ENCODE measurements around the gene EIPR1. TPM values are rescaled to one million over a fixed set of nuclear protein-coding genes. Genes with fewer than 3 reads are reported as not detected.

EIPR1 gene
- total and polyA plus RNA-seq, 2 donors (not counting 1 experiment from before 2014, with no cell fraction given) = 22.3 to 23.9 TPM

DNA sequence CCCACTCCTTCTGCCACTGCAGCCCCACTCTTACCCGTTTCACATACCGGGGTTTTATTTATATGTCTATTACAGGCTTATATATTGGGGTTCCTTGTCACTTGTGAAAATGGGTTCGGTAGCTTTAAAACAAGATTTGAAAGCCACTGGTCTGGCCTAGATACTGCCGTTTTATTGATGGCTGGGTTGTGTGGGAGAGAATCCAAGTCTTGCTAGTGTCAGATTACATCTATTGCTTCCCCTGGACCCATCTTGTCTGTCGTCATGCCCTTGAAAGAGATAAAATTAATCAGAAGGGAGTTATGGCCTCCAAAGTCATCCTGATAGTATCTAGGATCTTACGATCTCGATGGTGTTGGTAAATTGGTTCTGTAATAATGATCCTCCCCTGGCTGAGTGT is 79.4 kb downstream of the EIPR1 start:
- no peak overlapping the region for H3K4me3 ChIP-seq (replicated peaks in 1 of 4; ENCODE audit: control extremely low read depth in 1 of 4, insufficient read depth in 1 of 4, low read depth in 3 of 4, low read length in 4 of 4)
- no peak overlapping the region for H3K9ac ChIP-seq (ENCODE audit: insufficient read depth, low read length)

DNA sequence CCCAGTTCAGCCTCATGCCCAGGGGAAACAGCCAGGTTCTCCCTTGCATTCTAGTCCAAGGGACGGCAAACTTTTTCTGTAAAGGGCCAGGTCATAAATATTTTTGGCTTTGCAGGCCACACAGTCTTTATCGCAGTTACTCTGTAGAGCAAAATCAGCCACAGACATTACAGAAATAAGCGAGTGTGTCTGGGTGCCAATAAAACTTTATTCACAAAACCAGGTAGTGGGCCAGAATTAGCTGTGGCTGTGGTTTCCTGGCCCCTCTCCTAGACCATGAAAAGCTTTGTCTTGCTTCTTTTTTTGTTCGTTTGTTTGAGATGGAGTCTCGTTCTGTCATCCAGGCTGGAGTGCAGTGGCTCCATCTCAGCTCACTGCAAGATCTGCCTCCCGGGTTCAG is 80.1 kb downstream of the EIPR1 start:
- no peaks in the 10 kb centered on the region for H4K20me1 ChIP-seq (ENCODE audit: control insufficient read depth, extremely low read depth, insufficient read depth, low read length)
- H3K27ac ChIP-seq (ENCODE audit: insufficient read depth, low read length) = no peak overlapping the region
- H3K9me3 ChIP-seq (ENCODE audit: control insufficient read depth, insufficient read depth, low read depth, low read length) = no peaks in the 10 kb centered on the region
- H3K4me2 ChIP-seq (ENCODE audit: extremely low read depth, insufficient read depth, low read length) = no peak overlapping the region
- H3K79me2 ChIP-seq (ENCODE audit: control insufficient read depth, insufficient read depth, low read length) = no peaks in the 10 kb centered on the region
- no peak for DNase-seq (ENCODE audit: low read depth in 2 of 2)
- H3K4me3 ChIP-seq (replicated peaks in 1 of 4; ENCODE audit: control extremely low read depth in 1 of 4, insufficient read depth in 1 of 4, low read depth in 3 of 4, low read length in 4 of 4) = no peak overlapping the region
- TF ChIP-seq, protein P1, sequence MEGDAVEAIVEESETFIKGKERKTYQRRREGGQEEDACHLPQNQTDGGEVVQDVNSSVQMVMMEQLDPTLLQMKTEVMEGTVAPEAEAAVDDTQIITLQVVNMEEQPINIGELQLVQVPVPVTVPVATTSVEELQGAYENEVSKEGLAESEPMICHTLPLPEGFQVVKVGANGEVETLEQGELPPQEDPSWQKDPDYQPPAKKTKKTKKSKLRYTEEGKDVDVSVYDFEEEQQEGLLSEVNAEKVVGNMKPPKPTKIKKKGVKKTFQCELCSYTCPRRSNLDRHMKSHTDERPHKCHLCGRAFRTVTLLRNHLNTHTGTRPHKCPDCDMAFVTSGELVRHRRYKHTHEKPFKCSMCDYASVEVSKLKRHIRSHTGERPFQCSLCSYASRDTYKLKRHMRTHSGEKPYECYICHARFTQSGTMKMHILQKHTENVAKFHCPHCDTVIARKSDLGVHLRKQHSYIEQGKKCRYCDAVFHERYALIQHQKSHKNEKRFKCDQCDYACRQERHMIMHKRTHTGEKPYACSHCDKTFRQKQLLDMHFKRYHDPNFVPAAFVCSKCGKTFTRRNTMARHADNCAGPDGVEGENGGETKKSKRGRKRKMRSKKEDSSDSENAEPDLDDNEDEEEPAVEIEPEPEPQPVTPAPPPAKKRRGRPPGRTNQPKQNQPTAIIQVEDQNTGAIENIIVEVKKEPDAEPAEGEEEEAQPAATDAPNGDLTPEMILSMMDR (conservative IDR thresholded peaks at IDR 0.05 in 1 of 2, IDR thresholded peaks at IDR 0.05 in 1 of 2; ENCODE audit: low read depth in 1 of 2, low read length in 2 of 2) = no peak
- no peak for TF ChIP-seq EZH2 (IDR thresholded peaks at IDR 0.05; ENCODE audit: low read length, missing control alignments)
- H2AFZ ChIP-seq (ENCODE audit: low read length) = no peak overlapping the region
- H3K4me1 ChIP-seq (ENCODE audit: control insufficient read depth, extremely low read depth, insufficient read depth, low read length) = no peaks in the 10 kb centered on the region
- no peaks in the 10 kb centered on the region for H3K36me3 ChIP-seq (ENCODE audit: control insufficient read depth, insufficient read depth, low read length)
- H3K9ac ChIP-seq (ENCODE audit: insufficient read depth, low read length) = no peak overlapping the region
- H3K27me3 ChIP-seq (ENCODE audit: control insufficient read depth, insufficient read depth, low read length) = no peaks in the 10 kb centered on the region

More for the DNA sequence above, 79.4 kb downstream of the EIPR1 start:
- H3K4me2 ChIP-seq (ENCODE audit: extremely low read depth, insufficient read depth, low read length) = no peak overlapping the region
- no peaks in the 10 kb centered on the region for H4K20me1 ChIP-seq (ENCODE audit: control insufficient read depth, extremely low read depth, insufficient read depth, low read length)
- H3K27ac ChIP-seq (ENCODE audit: insufficient read depth, low read length) = no peak overlapping the region
- H3K27me3 ChIP-seq (ENCODE audit: control insufficient read depth, insufficient read depth, low read length) = no peaks in the 10 kb centered on the region
- DNase-seq (ENCODE audit: low read depth in 2 of 2) = no peak
- H2AFZ ChIP-seq (ENCODE audit: low read length) = no peak overlapping the region
- TF ChIP-seq, protein P1 (conservative IDR thresholded peaks at IDR 0.05 in 1 of 2, IDR thresholded peaks at IDR 0.05 in 1 of 2; ENCODE audit: low read depth in 1 of 2, low read length in 2 of 2) = no peak
- TF ChIP-seq EZH2 (IDR thresholded peaks at IDR 0.05; ENCODE audit: low read length, missing control alignments) = no peak
- no peaks in the 10 kb centered on the region for H3K9me3 ChIP-seq (ENCODE audit: control insufficient read depth, insufficient read depth, low read depth, low read length)
- no peaks in the 10 kb centered on the region for H3K36me3 ChIP-seq (ENCODE audit: control insufficient read depth, insufficient read depth, low read length)
- H3K79me2 ChIP-seq (ENCODE audit: control insufficient read depth, insufficient read depth, low read length) = no peaks in the 10 kb centered on the region
- peaks cover under 1% of the 10 kb centered on the region for H3K4me1 ChIP-seq (ENCODE audit: control insufficient read depth, extremely low read depth, insufficient read depth, low read length)

DNA sequence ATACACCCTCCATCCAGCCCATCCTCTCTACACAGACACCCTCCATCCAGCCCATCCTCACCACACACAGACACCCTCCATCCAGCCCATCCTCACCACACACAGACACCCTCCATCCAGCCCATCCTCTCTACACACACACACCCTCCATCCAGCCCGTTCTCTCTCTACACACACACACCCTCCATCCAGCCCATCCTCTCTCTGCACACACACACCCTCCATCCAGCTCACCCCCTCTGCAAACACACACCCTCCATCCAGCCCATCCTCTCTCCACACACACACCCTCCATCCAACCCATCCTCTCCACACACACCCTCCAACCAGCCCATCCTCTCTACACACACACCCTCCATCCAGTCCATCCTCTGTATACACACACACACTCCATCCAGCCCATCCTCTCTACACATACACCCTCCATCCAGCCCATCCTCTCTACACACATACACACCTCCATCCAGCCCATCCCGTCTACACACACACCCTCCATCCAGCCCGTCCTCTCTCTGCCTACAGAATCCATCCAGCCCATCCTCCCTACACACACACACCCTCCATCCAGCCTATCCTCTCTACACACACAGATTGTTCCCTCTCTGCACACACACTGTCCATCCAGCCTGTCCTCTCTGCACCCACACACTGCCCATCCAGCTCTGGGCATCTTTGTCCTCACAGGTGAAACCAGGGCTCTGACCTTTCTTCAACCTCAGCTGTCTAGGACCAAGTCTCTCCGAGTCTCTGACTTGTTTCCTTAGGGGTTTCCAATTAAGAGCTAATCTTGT is 81.2 kb downstream of the EIPR1 start:
- Histone ChIP-seq H3K36me3 (ENCODE audit: control insufficient read depth, insufficient read depth, low read length) (no peaks in the 10 kb centered on the region), H4K20me1 (ENCODE audit: control insufficient read depth, extremely low read depth, insufficient read depth, low read length) (no peaks in the 10 kb centered on the region)
- no peak for DNase-seq (ENCODE audit: low read depth in 2 of 2)

More for the DNA sequence above, 81.2 kb downstream of the EIPR1 start:
- no peak overlapping the region for H3K27ac ChIP-seq (ENCODE audit: insufficient read depth, low read length)
- no peaks in the 10 kb centered on the region for H3K79me2 ChIP-seq (ENCODE audit: control insufficient read depth, insufficient read depth, low read length)
- no peak overlapping the region for H3K4me2 ChIP-seq (ENCODE audit: extremely low read depth, insufficient read depth, low read length)
- TF ChIP-seq, protein P1 (conservative IDR thresholded peaks at IDR 0.05 in 1 of 2, IDR thresholded peaks at IDR 0.05 in 1 of 2; ENCODE audit: low read depth in 1 of 2, low read length in 2 of 2) = no peak
- TF ChIP-seq EZH2 (IDR thresholded peaks at IDR 0.05; ENCODE audit: low read length, missing control alignments) = no peak
- no peak overlapping the region for H2AFZ ChIP-seq (ENCODE audit: low read length)
- no peaks in the 10 kb centered on the region for H3K27me3 ChIP-seq (ENCODE audit: control insufficient read depth, insufficient read depth, low read length)
- H3K4me3 ChIP-seq (replicated peaks in 1 of 4; ENCODE audit: control extremely low read depth in 1 of 4, insufficient read depth in 1 of 4, low read depth in 3 of 4, low read length in 4 of 4) = no peak overlapping the region
- H3K9me3 ChIP-seq (ENCODE audit: control insufficient read depth, insufficient read depth, low read depth, low read length) = no peaks in the 10 kb centered on the region
- no peaks in the 10 kb centered on the region for H3K4me1 ChIP-seq (ENCODE audit: control insufficient read depth, extremely low read depth, insufficient read depth, low read length)
- H3K9ac ChIP-seq (ENCODE audit: insufficient read depth, low read length) = no peak overlapping the region
